Measurements from ENCODE around the gene TBC1D32. TPM values are rescaled to one million over a fixed set of nuclear protein-coding genes. Genes with fewer than 3 reads are reported as not detected.

TBC1D32 gene
- total RNA-seq (2022), result 3.4 and 5.6 TPM in 2 replicates
- Bru-seq, nascent RNA, result percentile 53 among the genes with signal in this experiment
- percentile 52 among the genes with signal in this experiment for BruChase-seq, experiment 1, labeled RNA remaining after a 2-hour chase
- BruChase-seq, experiment 2, labeled RNA remaining after a 6-hour chase, result percentile 43 among the genes with signal in this experiment
- long read RNA-seq, partial matches to known transcripts, result 1 of 3 reads
- long read RNA-seq, other reads (novel, unspliced or antisense), result 2 of 3 reads

GRCh38 chr6:121334299-121335086 lies at the start of gene TBC1D32:
TBC1D32 (minus strand) TSS chr6:121334480; CDS start chr6:121334430, 50 bp downstream.
- DNase-seq, result peak; percentile 89 to 94
- no peak for TF ChIP-seq CTCF (IDR thresholded peaks at IDR 0.05; ENCODE audit: insufficient read depth in 1 of 2, low read depth in 1 of 2, low read length in 1 of 2, severe bottlenecking in 1 of 2, unreplicated experiment in 1 of 2)
- ChIA-PET POLR2A (interaction anchor here (0.7 kb wide), 1 partner anchor 59 kb away, joined by 3 read pairs; no protein-coding TSS in a partner anchor), CTCF (no interaction called here)
- Histone ChIP-seq H3K4me1 (peaks cover 9% of the 10 kb centered on the region; the same call in 1 of the 2 replicates), H3K4me3 (ENCODE audit: low read depth, low read length) (peak within 1 kb of the TSS; percentile 48), H3K27me3 (replicated peaks; ENCODE audit: control insufficient read depth, insufficient read depth, low read length) (no peaks in the 10 kb centered on the region), H3K9me3 (no peaks in the 10 kb centered on the region), H3K36me3 (ENCODE audit: control insufficient read depth, insufficient read depth, low read length) (no peaks in the 10 kb centered on the region)
- intact Hi-C loops (cut with micrococcal nuclease; ENCODE audit: unreplicated experiment), result loop anchor here (10.0 kb wide), 1 partner anchor 850 kb away; no protein-coding TSS in a partner anchor
- H3K4me1 Mint-ChIP-seq (ENCODE audit: low read depth, unreplicated experiment), result no peaks in the 10 kb centered on the region
- TSS peak; percentile 92 for BruUV-seq (replicated peaks)
- H3K27me3 Mint-ChIP-seq (ENCODE audit: insufficient read depth, unreplicated experiment), result no peaks in the 10 kb centered on the region
- peaks cover 6% of the 10 kb centered on the region for H3K36me3 Mint-ChIP-seq (ENCODE audit: insufficient read depth, unreplicated experiment)
- H3K9me3 Mint-ChIP-seq (ENCODE audit: unreplicated experiment), result no peaks in the 10 kb centered on the region
- H3K27ac Mint-ChIP-seq (ENCODE audit: unreplicated experiment), result peak within 1 kb of the TSS; percentile 87
- H3K4me3 Mint-ChIP-seq (ENCODE audit: unreplicated experiment), result peak within 1 kb of the TSS; percentile 81

GRCh38 chr6:121383478-121383877 lies 49.2 kb upstream of the TBC1D32 start:
- Histone ChIP-seq H3K9me3 (no peaks in the 10 kb centered on the region), H3K27me3 (replicated peaks; ENCODE audit: control insufficient read depth, insufficient read depth, low read length) (no peaks in the 10 kb centered on the region), H3K4me3 (ENCODE audit: low read depth, low read length) (no peak overlapping the region), H3K36me3 (ENCODE audit: control insufficient read depth, insufficient read depth, low read length) (no peaks in the 10 kb centered on the region), H3K4me1 (no peaks in the 10 kb centered on the region)
- no TSS peak for BruUV-seq (replicated peaks)
- Mint-ChIP-seq H3K36me3 (ENCODE audit: insufficient read depth, unreplicated experiment) (no peaks in the 10 kb centered on the region), H3K4me3 (ENCODE audit: unreplicated experiment) (no peak overlapping the region), H3K9me3 (ENCODE audit: unreplicated experiment) (no peaks in the 10 kb centered on the region), H3K4me1 (ENCODE audit: low read depth, unreplicated experiment) (peaks cover 7% of the 10 kb centered on the region), H3K27ac (ENCODE audit: unreplicated experiment) (no peak overlapping the region), H3K27me3 (ENCODE audit: insufficient read depth, unreplicated experiment) (no peaks in the 10 kb centered on the region)
- intact Hi-C loops (cut with micrococcal nuclease; ENCODE audit: unreplicated experiment), result no loop called here
- DNase-seq, result no peak
- ChIA-PET POLR2A (no interaction called here), CTCF (no interaction called here)
- no peak for TF ChIP-seq CTCF (IDR thresholded peaks at IDR 0.05; ENCODE audit: insufficient read depth in 1 of 2, low read depth in 1 of 2, low read length in 1 of 2, severe bottlenecking in 1 of 2, unreplicated experiment in 1 of 2)

GRCh38 chr6:121382467-121383121 lies 48.3 kb upstream of the TBC1D32 start:
- no peaks in the 10 kb centered on the region for H3K9me3 ChIP-seq
- no TSS peak for BruUV-seq (replicated peaks)
- H3K27me3 ChIP-seq (replicated peaks; ENCODE audit: control insufficient read depth, insufficient read depth, low read length), result no peaks in the 10 kb centered on the region
- no peak for TF ChIP-seq CTCF (IDR thresholded peaks at IDR 0.05; ENCODE audit: insufficient read depth in 1 of 2, low read depth in 1 of 2, low read length in 1 of 2, severe bottlenecking in 1 of 2, unreplicated experiment in 1 of 2)
- POLR2A ChIA-PET, result no interaction called here
- Mint-ChIP-seq H3K4me3 (ENCODE audit: unreplicated experiment) (no peak overlapping the region), H3K4me1 (ENCODE audit: low read depth, unreplicated experiment) (peaks cover 7% of the 10 kb centered on the region), H3K27ac (ENCODE audit: unreplicated experiment) (no peak overlapping the region), H3K27me3 (ENCODE audit: insufficient read depth, unreplicated experiment) (no peaks in the 10 kb centered on the region), H3K9me3 (ENCODE audit: unreplicated experiment) (no peaks in the 10 kb centered on the region), H3K36me3 (ENCODE audit: insufficient read depth, unreplicated experiment) (no peaks in the 10 kb centered on the region)
- CTCF ChIA-PET, result no interaction called here
- H3K4me3 ChIP-seq (ENCODE audit: low read depth, low read length), result no peak overlapping the region
- H3K36me3 ChIP-seq (ENCODE audit: control insufficient read depth, insufficient read depth, low read length), result no peaks in the 10 kb centered on the region
- intact Hi-C loops (cut with micrococcal nuclease; ENCODE audit: unreplicated experiment), result no loop called here
- DNase-seq, result no peak
- no peaks in the 10 kb centered on the region for H3K4me1 ChIP-seq

Data from Caco-2 (cell line).